ENCODE data around the gene TAF6.

- TF ChIP-seq POLR2AphosphoS5 (IDR thresholded peaks at IDR 0.05) (no peak), POLR2A (IDR thresholded peaks at IDR 0.05) (no peak)
Measured at GRCh38 chr7:100166970-100167911, 48.1 kb upstream of the TAF6 start.
